GM19035 (cell line): ENCODE results near the gene MNAT1.
"Not testable (repeated sequence)": the region's sequence is repeated elsewhere in the genome, so short reads cannot be mapped to it uniquely, and the experiment has no call there.

Experiments
- ATAC-seq: cut with Tn5 transposase; IDR thresholded peaks from one replicate; pipeline ENCODE4 v1.9.1; 2021; ENCODE audit not compliant: unreplicated experiment

Gene MNAT1

GRCh38 chr14:60867503-60868172, 133.1 kb downstream of the MNAT1 start:
- no peak for ATAC-seq

- no peak for ATAC-seq
Measured at GRCh38 chr14:60878121-60878520, 143.6 kb downstream of the MNAT1 start.

DNA sequence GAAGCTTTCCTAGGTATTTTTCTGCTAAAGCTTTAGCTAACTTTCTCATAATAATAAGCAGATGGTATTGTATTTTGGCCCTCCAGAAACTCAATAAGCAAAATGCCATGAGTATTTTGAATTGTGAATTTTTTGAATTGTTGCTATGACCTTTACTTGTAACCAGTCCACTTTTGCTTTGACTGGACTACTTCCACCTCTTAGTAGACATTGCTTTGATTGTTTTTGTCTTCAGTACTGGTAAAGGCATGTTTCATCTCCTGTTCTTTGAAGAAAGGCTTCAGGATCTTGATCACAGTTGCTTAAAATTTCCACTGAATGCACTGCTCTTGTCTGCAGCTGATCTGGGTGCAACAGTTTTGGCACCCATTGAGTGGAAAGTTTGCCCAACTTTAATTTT, 144.0 kb downstream of the MNAT1 start:
- no peak for ATAC-seq

GRCh38 chr14:60882219-60882618, 147.7 kb downstream of the MNAT1 start:
- no peak for ATAC-seq

DNA sequence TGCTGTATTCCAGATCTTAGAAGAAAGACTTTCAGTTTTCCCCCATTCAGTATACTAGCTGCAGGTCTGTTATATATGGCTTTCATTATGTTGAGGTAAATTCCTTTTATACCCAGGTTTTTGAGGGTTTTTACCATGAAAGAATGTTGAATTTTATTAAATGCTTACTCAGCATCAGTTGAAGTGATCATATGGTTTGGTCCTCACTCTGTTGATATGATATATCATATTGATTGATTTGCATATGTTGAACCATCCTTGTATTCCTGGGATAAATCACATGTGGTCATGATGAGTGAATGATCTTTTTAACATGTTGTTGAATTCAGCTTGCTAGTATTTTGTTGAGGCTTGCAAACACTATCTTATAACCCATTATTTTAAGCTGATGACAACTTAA, 149.6 kb downstream of the MNAT1 start:
- no peak for ATAC-seq

DNA sequence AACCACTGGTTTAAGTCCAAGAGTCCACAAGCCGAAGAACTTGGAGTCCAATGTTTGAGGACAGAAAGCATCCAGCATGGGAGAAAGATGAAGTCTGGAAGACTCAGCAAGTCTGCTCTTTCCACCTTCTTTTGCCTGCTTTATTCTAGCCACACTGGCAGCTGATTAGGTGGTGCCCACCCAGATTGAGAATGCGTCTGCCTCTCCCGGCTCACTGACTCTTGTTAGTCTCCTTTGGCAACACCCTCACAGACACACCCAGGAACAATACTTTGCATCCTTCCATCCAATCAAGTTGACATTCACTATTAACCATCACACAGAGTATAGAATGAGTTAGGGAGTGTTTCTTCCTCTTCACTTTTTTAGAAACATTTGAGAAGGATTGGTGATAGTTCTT, 156.1 kb downstream of the MNAT1 start:
- not testable (repeated sequence) for ATAC-seq

GRCh38 chr14:60893911-60894310, 159.3 kb downstream of the MNAT1 start:
- ATAC-seq, result no peak

DNA sequence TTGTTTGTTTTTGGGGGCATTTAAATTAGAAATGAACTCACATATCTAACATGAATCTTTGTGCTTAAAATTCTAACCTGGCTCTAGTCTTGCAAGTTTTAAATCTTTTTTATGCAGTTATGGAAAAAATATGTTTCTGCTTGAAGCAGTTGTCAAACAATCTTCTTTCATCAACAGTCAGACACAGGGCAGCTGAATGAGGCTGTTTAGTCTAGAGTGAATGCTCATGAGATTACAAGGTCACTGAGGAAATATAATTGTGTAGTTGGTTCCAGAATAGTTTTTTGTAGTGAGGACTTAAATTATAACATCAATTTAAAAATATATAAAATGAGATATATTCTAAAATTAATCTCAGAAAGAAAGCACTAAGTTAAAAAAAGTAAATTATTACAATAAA, 169.8 kb downstream of the MNAT1 start:
- ATAC-seq, result no peak

- no peak for ATAC-seq
Measured at GRCh38 chr14:60905923-60906322, 171.4 kb downstream of the MNAT1 start.

DNA sequence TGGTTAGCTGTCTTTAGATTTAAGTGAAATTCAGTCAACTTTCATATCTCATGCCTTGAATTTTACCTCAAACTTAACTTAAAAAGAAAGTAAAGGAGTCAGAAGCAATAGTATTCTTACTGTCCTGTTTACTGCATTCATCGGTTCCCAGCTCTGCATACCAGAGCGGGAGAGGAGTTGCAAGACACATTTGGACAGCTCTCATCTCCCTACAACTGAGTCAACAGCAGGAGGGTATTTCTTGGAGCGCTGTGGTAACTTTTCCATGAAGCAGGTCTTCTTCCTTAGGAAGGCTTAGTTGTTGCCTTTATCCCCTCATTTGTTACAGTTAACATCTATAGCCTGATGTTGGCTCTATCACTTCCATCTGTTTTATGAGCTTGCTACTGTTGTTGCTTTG, 181.2 kb downstream of the MNAT1 start:
- no peak for ATAC-seq

DNA sequence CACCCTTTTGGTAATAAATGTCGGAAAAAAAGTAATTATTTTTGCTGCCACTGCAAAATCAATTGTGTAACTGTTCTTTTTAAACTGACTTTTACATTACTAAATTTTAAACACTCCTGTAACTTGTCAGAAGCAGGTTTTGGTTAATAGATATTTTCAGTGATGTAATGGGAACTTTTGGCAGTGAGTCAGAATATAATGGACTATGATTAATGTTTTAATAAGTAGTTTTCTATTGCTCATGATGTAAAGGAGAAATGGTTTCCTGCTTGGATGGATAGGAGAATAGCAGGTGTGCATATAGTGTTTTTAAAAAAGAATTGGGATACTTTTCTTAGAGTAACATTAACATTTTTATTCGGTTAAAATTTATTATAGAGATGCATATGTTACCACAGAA, 187.5 kb downstream of the MNAT1 start:
- ATAC-seq, result no peak

GRCh38 chr14:60925286-60925685, 190.7 kb downstream of the MNAT1 start:
- ATAC-seq, result no peak

GRCh38 chr14:60926002-60926401, 191.4 kb downstream of the MNAT1 start:
- peak; percentile 97 for ATAC-seq

DNA sequence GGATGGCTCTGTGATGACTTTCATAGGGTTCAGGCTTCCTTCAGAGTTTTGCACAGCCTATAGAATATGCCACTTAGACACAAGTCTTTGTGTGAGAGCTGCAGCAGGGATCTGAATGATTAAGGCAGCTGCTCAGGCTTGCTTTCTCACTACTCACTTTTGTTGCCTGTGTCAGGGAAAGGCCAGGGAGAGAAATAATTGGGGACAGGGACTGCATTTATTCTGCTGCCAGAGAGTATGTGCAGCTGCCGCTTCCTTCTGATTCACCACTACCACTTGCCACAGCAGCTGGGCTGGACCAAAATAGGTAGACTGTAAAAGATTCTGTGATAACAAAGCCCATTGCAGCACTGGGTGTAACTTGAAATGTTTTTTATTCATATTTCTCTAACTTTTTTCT, 196.7 kb downstream of the MNAT1 start:
- no peak for ATAC-seq

DNA sequence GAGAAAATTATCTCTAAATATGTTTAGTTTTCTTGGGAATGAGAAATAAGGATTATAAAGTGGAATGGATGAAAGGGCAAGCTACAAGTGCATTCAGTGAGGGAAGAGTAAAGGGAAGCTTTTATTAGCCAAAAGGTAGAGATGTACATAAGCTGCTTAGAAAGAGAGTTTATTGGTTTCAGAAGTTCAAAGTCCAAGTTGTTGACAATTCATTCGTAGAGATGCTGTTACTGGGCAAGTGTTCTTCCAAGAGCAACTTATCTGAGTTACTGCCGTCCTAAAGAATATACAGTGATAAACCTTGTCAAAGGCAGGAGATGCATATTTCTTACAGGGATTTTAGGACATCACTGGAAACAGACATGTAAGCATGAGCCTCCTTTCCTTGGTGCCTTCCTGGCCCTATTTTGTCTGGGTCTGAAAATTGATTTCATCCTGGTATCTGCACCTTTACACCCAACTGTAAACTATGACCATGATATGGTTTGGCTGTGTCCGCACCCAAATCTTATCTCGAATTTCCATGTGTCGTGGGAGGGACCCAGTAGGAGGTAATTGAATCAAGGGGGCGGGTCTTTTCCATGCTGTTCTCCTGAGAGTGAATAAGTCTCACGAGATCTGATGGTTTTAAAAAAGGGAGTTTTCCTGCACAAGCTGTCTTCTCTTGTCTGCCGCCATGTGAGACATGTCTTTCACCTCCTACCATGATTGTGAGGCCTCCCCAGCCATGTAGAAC, 199.5 kb downstream of the MNAT1 start:
- ATAC-seq, result no peak

- ATAC-seq, result no peak
Measured at GRCh38 chr14:60935319-60935718, 200.8 kb downstream of the MNAT1 start.

DNA sequence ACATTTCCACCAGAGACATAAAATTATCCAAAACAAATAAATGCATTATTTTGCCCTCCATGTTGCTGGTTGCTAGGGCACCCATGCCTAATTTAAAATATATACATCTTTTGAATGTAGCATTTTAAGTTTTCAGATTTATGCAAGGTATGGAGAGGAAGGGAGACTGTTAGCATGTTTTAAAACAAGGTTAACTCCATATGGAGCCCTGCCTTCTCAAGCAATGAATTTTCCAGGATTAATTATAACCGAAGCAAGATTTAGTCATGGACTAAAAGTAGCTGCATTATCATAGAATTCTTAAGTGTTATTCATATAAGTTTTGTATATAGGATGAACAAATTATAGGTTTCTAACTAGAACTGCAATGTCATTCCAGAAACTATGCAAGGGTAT, 209.1 kb downstream of the MNAT1 start:
- no peak for ATAC-seq

- no peak for ATAC-seq
Measured at GRCh38 chr14:60944204-60944603, 209.6 kb downstream of the MNAT1 start.

- ATAC-seq, result no peak
Measured at GRCh38 chr14:60945984-60946383, 211.4 kb downstream of the MNAT1 start.

GRCh38 chr14:60946773-60947172, 212.2 kb downstream of the MNAT1 start:
- no peak for ATAC-seq

DNA sequence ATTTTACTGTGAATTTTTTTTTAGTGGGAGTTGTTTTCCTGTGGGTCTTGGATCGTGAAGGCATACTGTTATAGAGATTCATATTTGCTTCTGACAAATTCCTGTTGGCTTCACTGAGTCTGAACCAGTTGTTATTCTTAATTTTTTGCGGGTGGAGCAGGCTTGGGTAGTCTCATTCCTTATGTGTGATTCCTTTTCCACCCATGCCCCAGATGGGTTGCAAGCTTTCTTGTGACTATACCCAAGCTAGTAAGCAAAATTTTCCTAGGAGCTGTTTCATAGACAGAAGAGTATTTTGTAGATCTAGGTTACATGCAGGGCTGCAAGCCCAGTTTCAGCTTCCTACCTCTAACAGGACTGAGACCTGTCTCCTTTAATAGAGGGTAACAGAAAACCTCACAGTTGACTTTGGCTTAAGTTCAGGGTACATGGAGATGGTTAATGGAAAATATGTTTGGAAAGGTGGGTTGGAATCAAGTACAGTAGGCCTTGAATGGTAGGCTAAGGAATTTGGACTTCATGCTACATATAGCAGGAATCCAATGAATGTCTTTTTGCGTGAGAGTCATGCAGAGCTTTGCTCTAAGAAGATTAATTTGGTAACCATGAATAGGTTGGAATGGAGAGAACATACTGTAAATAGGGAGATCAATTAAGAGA, 217.3 kb downstream of the MNAT1 start:
- ATAC-seq, result no peak

GRCh38 chr14:60956202-60956601, 221.6 kb downstream of the MNAT1 start:
- ATAC-seq, result no peak
